Peyer's patch (tissue), 4 donors: ENCODE results near the gene TSPAN4.

Experiments used
- CTCF ChIP-seq, 6 experiments: fragments of 450-650 bp in 4 of 6; fragments of 200-600 bp in 2 of 6; sonication (generic) in 1 of 6; IDR thresholded peaks; one replicate each; pipeline ENCODE4 v1.5.1; 2017 to 2019; ENCODE audit warnings: antibody characterized with exemption in 6 of 6, mild to moderate bottlenecking in 3 of 6, moderate library complexity in 1 of 6
- POLR2A ChIP-seq, 2 donors: fragments of 450-650 bp; IDR thresholded peaks; one replicate each; pipeline ENCODE4 v1.5.1; 2017; ENCODE audit warnings: antibody characterized with exemption in 2 of 2, mild to moderate bottlenecking in 2 of 2, moderate library complexity in 2 of 2

GRCh38 chr11:800473-800872 lies 42.2 kb upstream of the TSPAN4 start:
- no peak for TF ChIP-seq CTCF (IDR thresholded peaks at IDR 0.05)
- no peak for TF ChIP-seq POLR2A (IDR thresholded peaks at IDR 0.05)
